Stomach (tissue), 9 donors: ENCODE data around the gene KDM2B. TPM values are rescaled to one million over a fixed set of nuclear protein-coding genes. Genes with fewer than 3 reads are reported as not detected.

Experiments
- DNase-seq, 2 donors: peaks; one replicate each; pipeline versions ENCODE4 v3.0.0 to v3.0.0-alpha.2; 2013 to 2019
- H3K27ac ChIP-seq, 5 donors: fragments of 200-600 bp in 4 of 5; sonication (generic) in 4 of 5; one replicate each; pipeline ENCODE4 v1.5.1; 2013 to 2019; ENCODE audit warnings: mild to moderate bottlenecking in 1 of 5, moderate library complexity in 1 of 5
- H3K27me3 ChIP-seq, 3 donors: fragments of 200-600 bp; sonication (generic); one replicate each; pipeline ENCODE4 v1.5.1; 2017 to 2019; ENCODE audit warnings: mixed run types in 1 of 3
- H3K36me3 ChIP-seq, 4 donors: fragments of 200-600 bp; sonication (generic); 1 replicate in 3 of 4; 2 replicates in 1 of 4; pipeline ENCODE4 v1.5.1; 2016 to 2019
- H3K4me1 ChIP-seq, 4 donors: fragments of 200-600 bp; sonication (generic); one replicate each; pipeline ENCODE4 v1.5.1; 2016 to 2019
- H3K4me3 ChIP-seq, 4 donors: fragments of 200-600 bp; sonication (generic) in 3 of 4; one replicate each; pipeline ENCODE4 v1.5.1; 2016 to 2019; ENCODE audit warnings: mild to moderate bottlenecking in 1 of 4
- H3K9me3 ChIP-seq, 4 donors: fragments of 200-600 bp; sonication (generic); one replicate each; pipeline ENCODE4 v1.5.1; 2016 to 2019
- EP300 ChIP-seq: sonication (generic); formaldehyde crosslinking; IDR thresholded peaks from one replicate; pipeline ENCODE4 v1.6.1; 2017; ENCODE audit warnings: antibody characterized with exemption
- POLR2A ChIP-seq, 4 donors: fragments of 450-650 bp; IDR thresholded peaks; one replicate each; pipeline ENCODE4 v1.6.1; 2016; ENCODE audit warnings: antibody characterized with exemption in 4 of 4, control low read depth in 2 of 4, mild to moderate bottlenecking in 1 of 4, moderate library complexity in 1 of 4
- POLR2AphosphoS5 ChIP-seq, 3 donors: sonication (generic); formaldehyde crosslinking; IDR thresholded peaks; one replicate each; pipeline ENCODE4 v1.6.1; 2016; ENCODE audit warnings: antibody characterized with exemption in 3 of 3
- WGBS, 5 donors: extraction: QIAGEN DNeasy Blood & Tissue Kit in 3 of 5; methylation state at CpG; one replicate each; pipeline versions ENCODE4 v1.1.5 to v1.1.7; 2013 to 2018; 5-methylcytosine and 5-hydroxymethylcytosine counted together
- intact Hi-C: fragments of 100-400 bp; cut with DNase I; formaldehyde crosslinking; loops from one replicate; pipeline ENCODE4 v1.15.1; 2023; ENCODE audit warnings: low total_unique reads
- polyA plus RNA-seq, 3 donors: library from polyadenylated mRNA; stranded (reverse); fragments of 200-250 nt; gene quantifications; one replicate each; pipeline ENCODE4 v1.2.3, GENCODE V29; 2013
- total RNA-seq, 5 donors: library from RNA; depleted of rRNA; stranded (reverse); fragments of >200 nt; gene quantifications; one replicate each; pipeline versions ENCODE4 v1.1.0 to v1.2.3, GENCODE V29; 2014 to 2016
- TF ChIP-seq, protein P1 (sequence below), 7 experiments: fragments of 450-650 bp in 4 of 7; fragments of 200-600 bp in 3 of 7; sonication (generic) in 3 of 7; IDR thresholded peaks; one replicate each; pipeline ENCODE4 v1.5.1; 2016 to 2019; ENCODE audit warnings: antibody characterized with exemption in 7 of 7, control low read depth in 2 of 7, mild to moderate bottlenecking in 1 of 7
- donor health status: healthy with polysubstance abuse.
- donor health status: Bipolar disorder and iron deficiency.
- donor health status: healthy.

KDM2B gene
- total and polyA plus RNA-seq, 8 donors, result 5.8 to 72.8 (median 11.7) TPM

DNA sequence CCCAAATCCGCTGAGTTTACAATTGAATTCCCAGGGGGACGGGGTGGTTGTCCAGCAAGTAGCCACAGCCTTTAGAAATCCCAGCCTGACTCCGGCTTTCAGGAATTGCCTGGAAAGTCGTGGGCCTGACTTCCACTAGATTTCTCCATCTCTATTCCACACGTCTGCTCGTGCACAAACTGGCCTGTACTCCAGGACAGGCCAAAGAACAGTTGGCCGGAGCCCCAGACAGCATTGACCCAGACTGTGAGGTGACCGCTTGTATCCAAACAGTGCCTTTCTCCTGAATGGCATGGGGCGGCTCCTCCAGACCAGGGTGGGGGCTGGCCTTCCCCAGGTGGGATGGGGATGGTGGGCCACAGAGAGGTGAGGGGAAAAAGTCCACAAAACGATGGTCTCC is 62.2 kb downstream of the KDM2B start:
- no peak overlapping the region for H3K4me3 ChIP-seq
- no peaks in the 10 kb centered on the region for H3K9me3 ChIP-seq
- no peaks in the 10 kb centered on the region for H3K27me3 ChIP-seq
- peaks cover 0 to 4% (median 0%) of the 10 kb centered on the region in 4 donors for H3K4me1 ChIP-seq
- intact Hi-C loops, result no loop called here
- WGBS, 5 donors, result 80 to 88% (median 85%) methylated on average over 8 to 10 of the region's 10 CpGs
- no peak overlapping the region for H3K27ac ChIP-seq
- H3K36me3 ChIP-seq, result peaks cover 3 to 40% (median 35%) of the 10 kb centered on the region in 4 donors
- TF ChIP-seq POLR2A (IDR thresholded peaks at IDR 0.05) (no peak), POLR2AphosphoS5 (IDR thresholded peaks at IDR 0.05) (no peak), EP300 (no peak)
- TF ChIP-seq, protein P1, sequence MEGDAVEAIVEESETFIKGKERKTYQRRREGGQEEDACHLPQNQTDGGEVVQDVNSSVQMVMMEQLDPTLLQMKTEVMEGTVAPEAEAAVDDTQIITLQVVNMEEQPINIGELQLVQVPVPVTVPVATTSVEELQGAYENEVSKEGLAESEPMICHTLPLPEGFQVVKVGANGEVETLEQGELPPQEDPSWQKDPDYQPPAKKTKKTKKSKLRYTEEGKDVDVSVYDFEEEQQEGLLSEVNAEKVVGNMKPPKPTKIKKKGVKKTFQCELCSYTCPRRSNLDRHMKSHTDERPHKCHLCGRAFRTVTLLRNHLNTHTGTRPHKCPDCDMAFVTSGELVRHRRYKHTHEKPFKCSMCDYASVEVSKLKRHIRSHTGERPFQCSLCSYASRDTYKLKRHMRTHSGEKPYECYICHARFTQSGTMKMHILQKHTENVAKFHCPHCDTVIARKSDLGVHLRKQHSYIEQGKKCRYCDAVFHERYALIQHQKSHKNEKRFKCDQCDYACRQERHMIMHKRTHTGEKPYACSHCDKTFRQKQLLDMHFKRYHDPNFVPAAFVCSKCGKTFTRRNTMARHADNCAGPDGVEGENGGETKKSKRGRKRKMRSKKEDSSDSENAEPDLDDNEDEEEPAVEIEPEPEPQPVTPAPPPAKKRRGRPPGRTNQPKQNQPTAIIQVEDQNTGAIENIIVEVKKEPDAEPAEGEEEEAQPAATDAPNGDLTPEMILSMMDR (IDR thresholded peaks at IDR 0.05), result no peak
- DNase-seq, result no peak

GRCh38 chr12:121516437-121517011 is 64.3 kb downstream of the KDM2B start:
- H3K4me3 ChIP-seq, result no peak overlapping the region
- H3K27me3 ChIP-seq, result no peaks in the 10 kb centered on the region
- DNase-seq, result no peak
- H3K9me3 ChIP-seq, result no peaks in the 10 kb centered on the region
- intact Hi-C loops, result no loop called here
- H3K27ac ChIP-seq, result no peak overlapping the region
- H3K36me3 ChIP-seq, result peaks cover 3 to 53% (median 50%) of the 10 kb centered on the region in 4 donors
- WGBS, 5 donors, result 88 to 97% (median 92%) methylated on average over 10 of the region's 10 CpGs
- peaks cover 0 to 4% (median 0%) of the 10 kb centered on the region in 4 donors for H3K4me1 ChIP-seq
- TF ChIP-seq POLR2AphosphoS5 (IDR thresholded peaks at IDR 0.05) (no peak), POLR2A (IDR thresholded peaks at IDR 0.05) (no peak), EP300 (no peak)
- TF ChIP-seq, protein P1 (IDR thresholded peaks at IDR 0.05), result no peak

GRCh38 chr12:121515615-121516014 is 65.2 kb downstream of the KDM2B start:
- no peak overlapping the region for H3K4me3 ChIP-seq
- WGBS, 5 donors, result 79 to 91% (median 87%) methylated on average over 7 of the region's 7 CpGs
- peaks cover 3 to 51% (median 50%) of the 10 kb centered on the region in 4 donors for H3K36me3 ChIP-seq
- intact Hi-C loops, result no loop called here
- DNase-seq, result no peak
- TF ChIP-seq POLR2A (IDR thresholded peaks at IDR 0.05) (no peak), POLR2AphosphoS5 (IDR thresholded peaks at IDR 0.05) (no peak), EP300 (no peak)
- TF ChIP-seq, protein P1 (IDR thresholded peaks at IDR 0.05), result no peak
- no peaks in the 10 kb centered on the region for H3K27me3 ChIP-seq
- no peaks in the 10 kb centered on the region for H3K9me3 ChIP-seq
- peaks cover 0 to 4% (median 0%) of the 10 kb centered on the region in 4 donors for H3K4me1 ChIP-seq
- H3K27ac ChIP-seq, result no peak overlapping the region

DNA sequence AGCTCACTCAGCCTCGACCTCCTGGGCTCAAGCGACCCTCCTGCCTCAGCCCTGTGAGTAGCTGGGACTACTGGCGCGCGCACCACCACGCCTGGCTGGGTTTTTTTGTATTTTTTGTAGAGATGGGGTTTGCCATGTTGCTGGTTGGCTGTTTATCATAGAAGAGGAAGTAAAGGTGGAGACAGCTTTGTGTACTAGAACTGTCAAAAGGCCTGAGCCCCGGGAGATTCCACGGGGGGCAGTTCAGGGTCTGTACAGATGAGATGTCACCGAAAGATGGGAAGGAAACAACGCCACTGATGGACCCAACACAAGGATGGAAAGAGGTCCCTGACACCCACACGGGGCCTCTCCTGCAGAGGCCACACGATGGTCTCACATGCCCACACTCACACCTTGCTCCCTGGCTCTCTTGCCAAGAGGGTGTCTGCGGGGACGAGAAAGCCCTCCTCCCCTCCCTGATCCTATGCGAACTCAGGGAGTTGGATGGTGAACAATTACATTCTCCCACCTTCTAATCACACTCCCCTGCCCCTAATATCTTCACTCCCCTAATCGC is 66.6 kb downstream of the KDM2B start:
- Histone ChIP-seq H3K36me3 (peaks cover 3 to 54% (median 53%) of the 10 kb centered on the region in 4 donors), H3K27ac (no peak overlapping the region), H3K9me3 (no peaks in the 10 kb centered on the region), H3K27me3 (no peaks in the 10 kb centered on the region), H3K4me1 (peaks cover 0 to 4% (median 0%) of the 10 kb centered on the region in 4 donors), H3K4me3 (no peak overlapping the region)
- 68 to 74% (median 70%) methylated on average over 16 of the region's 16 CpGs for WGBS, 5 donors
- DNase-seq, result peak in 1 of 2 donors; percentile 7
- no peak for TF ChIP-seq POLR2AphosphoS5 (IDR thresholded peaks at IDR 0.05)
- intact Hi-C loops, result no loop called here
